Colonic mucosa (tissue), 4 donors: ENCODE measurements around the gene IL19. TPM values are rescaled to one million over a fixed set of nuclear protein-coding genes. Genes with fewer than 3 reads are reported as not detected.

Experiments
- DNase-seq: peaks from one replicate; pipeline ENCODE4 v3.0.0-alpha.2; 2020
- H3K27ac ChIP-seq: fragments of 200-600 bp; one replicate; pipeline ENCODE4 v1.8.0; 2021
- H3K27me3 ChIP-seq: fragments of 200-600 bp; one replicate; pipeline ENCODE4 v1.8.0; 2021
- H3K36me3 ChIP-seq: fragments of 200-600 bp; one replicate; pipeline ENCODE4 v1.8.0; 2021
- H3K4me1 ChIP-seq: fragments of 200-600 bp; one replicate; pipeline ENCODE4 v1.8.0; 2021; ENCODE audit warnings: mild to moderate bottlenecking
- H3K4me3 ChIP-seq: fragments of 200-600 bp; one replicate; pipeline ENCODE4 v1.8.0; 2021
- H3K9ac ChIP-seq, 2 donors: one replicate each; pipeline ENCODE4 v1.7.0; 2013; ENCODE audit warnings: control low read depth in 2 of 2, low read depth in 2 of 2, low read length in 2 of 2
- H3K9me3 ChIP-seq: fragments of 200-600 bp; one replicate; pipeline ENCODE4 v1.8.0; 2021
- CTCF ChIP-seq: fragments of 200-600 bp; IDR thresholded peaks from one replicate; pipeline ENCODE4 v1.8.0; 2022; ENCODE audit warnings: antibody characterized with exemption, mild to moderate bottlenecking
- intact Hi-C: fragments of 100-400 bp; cut with DNase I; formaldehyde crosslinking; loops from one replicate; pipeline ENCODE4 v1.14.1; 2022
- total RNA-seq, 2 donors: library from RNA; stranded (reverse); fragmentation: NEBNext Ultra II Directional in 1 of 2; extraction: Animal tissue kit (Norgen Biotek cat#: 25700) in 1 of 2; gene quantifications; one replicate each; pipeline ENCODE4 v1.2.1, GENCODE V29; 2021
- donor health status: healthy.
- donor health status: DM: no; HTN: no; CAD: no.
- donor health status: DM: no; HTN: no; CAD: no.

Gene IL19
- total RNA-seq, 2 donors from 2014 or later = 0.40 TPM; not detected in 1

- no peaks in the 10 kb centered on the region for H3K9me3 ChIP-seq
Observed at GRCh38 chr1:206891412-206891811, 120.8 kb downstream of the IL19 start.

More at GRCh38 chr1:206891412-206891811, 120.8 kb downstream of the IL19 start:
- no peak overlapping the region for H3K9ac ChIP-seq
- H3K4me3 ChIP-seq = no peak overlapping the region
- no peak overlapping the region for H3K27ac ChIP-seq
- H3K36me3 ChIP-seq = no peaks in the 10 kb centered on the region
- H3K27me3 ChIP-seq = no peaks in the 10 kb centered on the region
- intact Hi-C loops = no loop called here
- H3K4me1 ChIP-seq = no peaks in the 10 kb centered on the region
- TF ChIP-seq CTCF = no peak
- DNase-seq = no peak

Other genes starting within 250 kb of the IL19 start
- 10 to 100 TPM; 39.2 to 45.0 TPM for gene EIF2D, start 158.3 kb upstream of the IL19 start, total RNA-seq
- gene DYRK3, start 135.2 kb upstream of the IL19 start, total RNA-seq = 1 to 10 TPM in 1 of 2 donors, under 1 TPM in 1; 0.86 to 1.9 TPM
- 10 to 100 TPM; 61.4 to 71.1 TPM for gene MAPKAPK2, start 85.9 kb upstream of the IL19 start, total RNA-seq
- gene IL10, start 1.7 kb downstream of the IL19 start, total RNA-seq = under 1 TPM; 0.17 to 0.29 TPM
- gene IL20, start 94.8 kb downstream of the IL19 start, total RNA-seq = not detected
- not detected for gene IL24, start 126.7 kb downstream of the IL19 start, total RNA-seq
- 1 to 10 TPM; 2.3 to 2.7 TPM for gene FCMR, start 151.2 kb downstream of the IL19 start, total RNA-seq
- over 10,000 TPM in 1 of 2 donors, 1,000 to 10,000 TPM in 1; 7,504 to 12,164 TPM for gene PIGR, start 175.7 kb downstream of the IL19 start, total RNA-seq
- 1 to 10 TPM in 1 of 2 donors, under 1 TPM in 1; 0.56 to 4.5 TPM for gene FCAMR, start 199.7 kb downstream of the IL19 start, total RNA-seq